CD4-positive, alpha-beta T cell (primary cell): ENCODE data around the gene PPP6C. TPM values are rescaled to one million over a fixed set of nuclear protein-coding genes. Genes with fewer than 3 reads are reported as not detected.

Experiments used
- ATAC-seq: fragments of 200-7000 bp; cut with Tn5 transposase; one replicate; pipeline ENCODE4 v1.10.0; 2022; ENCODE audit warnings: mild to moderate bottlenecking; ENCODE audit not compliant: poor library complexity
- CTCF ChIA-PET: fragments of 350-600 bp; sonication (Branson Sonifier 250); formaldehyde crosslinking; loops from one replicate; lab custom pipeline; 2021; ENCODE audit warnings: antibody characterized with exemption, inconsistent platforms; lab: Charles Lee
- POLR2A ChIA-PET: fragments of 350-600 bp; sonication (Branson Sonifier 250); formaldehyde crosslinking; loops from one replicate; lab custom pipeline; 2021; ENCODE audit warnings: antibody characterized with exemption, inconsistent platforms; lab: Charles Lee
- DNase-seq, 14 experiments: peaks; one replicate each; pipeline ENCODE4 v3.0.0-alpha.2; 2013 to 2020; ENCODE audit warnings: mixed read lengths in 2 of 14
- H3K27ac ChIP-seq, 2 donors: one replicate each; pipeline versions ENCODE4 v1.5.1 to v1.7.0; 2013; ENCODE audit warnings: low read length in 2 of 2, low read depth in 1 of 2, mild to moderate bottlenecking in 1 of 2
- H3K27me3 ChIP-seq, 2 experiments: 1 replicate in 1 of 2; 2 replicates in 1 of 2; pipeline versions ENCODE4 v1.6.1 to v1.7.0; 2013; ENCODE audit warnings: low read length in 2 of 2, control low read depth in 1 of 2, mild to moderate bottlenecking in 1 of 2, moderate library complexity in 1 of 2; ENCODE audit not compliant: insufficient read depth in 2 of 2, control insufficient read depth in 1 of 2
- H3K36me3 ChIP-seq: one replicate; pipeline ENCODE4 v1.6.1; 2013; ENCODE audit warnings: low read length, control low read depth; ENCODE audit not compliant: insufficient read depth
- H3K4me1 ChIP-seq: one replicate; pipeline ENCODE4 v1.6.1; 2013; ENCODE audit warnings: low read length, control low read depth; ENCODE audit not compliant: insufficient read depth
- H3K4me3 ChIP-seq: one replicate; pipeline ENCODE4 v1.5.1; 2013; ENCODE audit warnings: mild to moderate bottlenecking, low read length, moderate library complexity
- H3K9me3 ChIP-seq, 2 experiments: 1 replicate in 1 of 2; 2 replicates in 1 of 2; pipeline versions ENCODE4 v1.6.1 to v1.7.0; 2013; ENCODE audit warnings: low read length in 2 of 2, mild to moderate bottlenecking in 2 of 2, control low read depth in 1 of 2, moderate library complexity in 1 of 2; ENCODE audit not compliant: control insufficient read depth in 1 of 2, insufficient read depth in 1 of 2
- H3K27ac Mint-ChIP-seq: one replicate; pipeline ENCODE4 v1.8.0; 2020; ENCODE audit warnings: mixed read lengths
- H3K27me3 Mint-ChIP-seq: one replicate; pipeline ENCODE4 v1.8.0; 2021; ENCODE audit warnings: mixed read lengths
- H3K36me3 Mint-ChIP-seq: one replicate; pipeline ENCODE4 v1.8.0; 2021; ENCODE audit warnings: low read depth, mixed read lengths
- H3K4me1 Mint-ChIP-seq: one replicate; pipeline ENCODE4 v1.8.0; 2021; ENCODE audit warnings: low read depth, mixed read lengths
- H3K4me3 Mint-ChIP-seq: one replicate; pipeline ENCODE4 v1.8.0; 2020; ENCODE audit warnings: mild to moderate bottlenecking, mixed read lengths
- H3K9me3 Mint-ChIP-seq: one replicate; pipeline ENCODE4 v1.8.0; 2020; ENCODE audit warnings: mixed read lengths
- intact Hi-C, 2 experiments: fragments of 100-400 bp; cut with DNase I in 1 of 2; cut with micrococcal nuclease in 1 of 2; formaldehyde crosslinking; loops; one replicate each; pipeline versions ENCODE4 v1.15.1 to v1.9.0; 2023 to 2025; cut with DNase I, micrococcal nuclease
- total RNA-seq, 174 experiments: library from RNA in 2 of 174; stranded (reverse) in 2 of 174; gene quantifications; one replicate each; pipeline ENCODE4 v1.2.3 and lab custom pipeline; 2021 to 2026
- TF ChIP-seq, protein P1 (sequence below): fragments of 200-600 bp; IDR thresholded peaks from one replicate; pipeline ENCODE4 v1.8.0; 2022; ENCODE audit warnings: antibody characterized with exemption, mild to moderate bottlenecking

Gene PPP6C
- total RNA-seq, 2 experiments from 2014 or later, result 32.9 to 35.3 TPM

DNA sequence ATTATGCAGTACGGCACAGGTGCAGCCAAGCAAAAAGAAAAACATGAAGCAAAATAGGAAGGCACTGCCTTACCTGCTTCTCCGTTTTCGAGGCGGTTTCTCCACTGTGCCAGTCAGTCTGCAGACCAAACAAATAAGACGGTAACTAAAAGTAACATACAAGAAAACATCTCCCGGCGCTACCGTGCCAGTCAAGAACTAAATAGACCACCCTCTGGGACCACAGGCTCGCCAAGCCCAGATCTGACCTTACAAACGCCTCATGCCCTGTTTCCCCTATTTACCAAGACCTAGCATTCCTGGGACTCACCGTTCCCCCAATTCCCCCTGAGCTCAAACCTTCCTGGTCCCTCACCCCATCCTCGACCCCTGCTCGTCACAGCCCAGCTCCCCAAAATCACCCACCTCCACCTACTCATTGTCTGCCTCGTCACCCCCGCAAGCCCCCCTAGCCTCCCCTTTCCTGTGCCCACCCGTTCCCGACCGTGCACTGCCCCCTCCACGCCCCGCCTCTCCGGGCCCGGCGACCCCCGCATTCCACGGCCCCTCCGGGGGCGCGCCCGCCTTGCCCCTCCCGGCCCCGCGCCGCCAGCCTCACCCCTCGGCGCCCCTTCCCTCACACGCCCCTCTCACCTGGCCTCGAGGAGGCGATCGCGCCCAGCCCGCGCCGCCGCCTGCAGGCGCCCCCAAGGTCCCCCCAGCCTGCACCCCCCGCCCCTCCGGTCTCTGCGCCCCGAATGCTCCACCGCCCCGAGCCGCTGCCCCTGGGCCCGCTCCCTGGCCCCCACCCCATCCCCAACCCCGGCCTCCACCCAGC is 46.8 kb downstream of the PPP6C start:
- POLR2A ChIA-PET, result interaction anchor here (0.7 to 2.5 kb wide), 10 partner anchors 12 to 281 kb away, joined by 3 to 14 read pairs (median 4); partner anchors contain the start of genes ARPC5L, HSPA5 and RPL35
- H3K27ac ChIP-seq, result no peak overlapping the region

DNA sequence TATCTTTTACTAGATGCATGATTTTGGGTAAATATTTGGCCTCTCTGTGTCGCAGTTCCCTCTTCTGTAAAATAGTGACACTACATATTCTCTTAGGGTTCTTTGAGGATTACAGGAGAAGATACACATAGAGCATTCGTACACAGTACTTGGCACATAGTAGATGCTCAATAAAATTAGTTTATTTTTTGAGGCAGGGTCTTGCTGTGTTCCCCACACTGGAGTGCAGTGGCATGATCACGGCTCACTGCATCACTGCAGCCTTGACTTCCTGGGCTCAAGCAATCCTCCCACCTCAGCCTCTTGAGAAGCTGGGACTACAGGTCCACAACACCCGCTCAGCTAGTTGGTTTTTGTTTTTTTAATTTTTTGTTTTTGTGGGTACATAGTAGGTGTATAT is 47.9 kb downstream of the PPP6C start:
- no peaks in the 10 kb centered on the region for H3K9me3 Mint-ChIP-seq
- Histone ChIP-seq H3K4me1 (peaks cover 21% of the 10 kb centered on the region), H3K36me3 (peaks cover 8% of the 10 kb centered on the region), H3K27me3 (no peaks in the 10 kb centered on the region), H3K4me3 (no peak overlapping the region), H3K27ac (no peak overlapping the region), H3K9me3 (no peaks in the 10 kb centered on the region)
- intact Hi-C loops, result loop anchor here (2.0 to 10.0 kb wide), 3 partner anchors 107 to 371 kb away; partner anchors contain the start of genes ARPC5L (in 1 of the 2), NR6A1 (in 1 of the 2) and RPL35 (in 1 of the 2)
- peaks cover 19% of the 10 kb centered on the region for H3K36me3 Mint-ChIP-seq
- ChIA-PET POLR2A (interaction anchor here (0.6 to 2.1 kb wide), 4 partner anchors 14 to 200 kb away, joined by 3 to 9 read pairs (median 3); partner anchors contain the start of gene GOLGA1), CTCF (no interaction called here)
- TF ChIP-seq, protein P1, sequence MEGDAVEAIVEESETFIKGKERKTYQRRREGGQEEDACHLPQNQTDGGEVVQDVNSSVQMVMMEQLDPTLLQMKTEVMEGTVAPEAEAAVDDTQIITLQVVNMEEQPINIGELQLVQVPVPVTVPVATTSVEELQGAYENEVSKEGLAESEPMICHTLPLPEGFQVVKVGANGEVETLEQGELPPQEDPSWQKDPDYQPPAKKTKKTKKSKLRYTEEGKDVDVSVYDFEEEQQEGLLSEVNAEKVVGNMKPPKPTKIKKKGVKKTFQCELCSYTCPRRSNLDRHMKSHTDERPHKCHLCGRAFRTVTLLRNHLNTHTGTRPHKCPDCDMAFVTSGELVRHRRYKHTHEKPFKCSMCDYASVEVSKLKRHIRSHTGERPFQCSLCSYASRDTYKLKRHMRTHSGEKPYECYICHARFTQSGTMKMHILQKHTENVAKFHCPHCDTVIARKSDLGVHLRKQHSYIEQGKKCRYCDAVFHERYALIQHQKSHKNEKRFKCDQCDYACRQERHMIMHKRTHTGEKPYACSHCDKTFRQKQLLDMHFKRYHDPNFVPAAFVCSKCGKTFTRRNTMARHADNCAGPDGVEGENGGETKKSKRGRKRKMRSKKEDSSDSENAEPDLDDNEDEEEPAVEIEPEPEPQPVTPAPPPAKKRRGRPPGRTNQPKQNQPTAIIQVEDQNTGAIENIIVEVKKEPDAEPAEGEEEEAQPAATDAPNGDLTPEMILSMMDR, result no peak
- peaks cover 43% of the 10 kb centered on the region for H3K4me1 Mint-ChIP-seq
- no peak for DNase-seq
- H3K4me3 Mint-ChIP-seq, result peak overlapping the region; percentile 93
- H3K27me3 Mint-ChIP-seq, result no peaks in the 10 kb centered on the region
- no peak for ATAC-seq
- peak overlapping the region; percentile 74 for H3K27ac Mint-ChIP-seq

More for the DNA sequence above, 46.8 kb downstream of the PPP6C start:
- Histone ChIP-seq H3K9me3 (no peaks in the 10 kb centered on the region), H3K27me3 (no peaks in the 10 kb centered on the region), H3K4me3 (peak overlapping the region; percentile 54), H3K4me1 (peaks cover 21% of the 10 kb centered on the region), H3K36me3 (peaks cover 8% of the 10 kb centered on the region)
- Mint-ChIP-seq H3K27me3 (no peaks in the 10 kb centered on the region), H3K4me3 (peak overlapping the region; percentile 93), H3K36me3 (peaks cover 19% of the 10 kb centered on the region), H3K27ac (peak overlapping the region; percentile 74), H3K9me3 (no peaks in the 10 kb centered on the region), H3K4me1 (peaks cover 38% of the 10 kb centered on the region)
- intact Hi-C loops, result loop anchor here (1.0 to 10.0 kb wide), 9 partner anchors 16 to 372 kb away; partner anchors contain the start of genes GOLGA1 (in 2 of the 2), ARPC5L (in 1 of the 2), NR6A1 (in 1 of the 2) and PPP6C (in 1 of the 2)
- DNase-seq, result peak in 8 of 14 experiments; percentile 4 to 39 (median 15)
- CTCF ChIA-PET, result interaction anchor here (0.7 to 2.0 kb wide), 8 partner anchors 12 to 216 kb away, joined by 3 to 11 read pairs (median 4); no protein-coding TSS in a partner anchor
- ATAC-seq, result peak; percentile 11
- TF ChIP-seq, protein P1, result no peak

DNA sequence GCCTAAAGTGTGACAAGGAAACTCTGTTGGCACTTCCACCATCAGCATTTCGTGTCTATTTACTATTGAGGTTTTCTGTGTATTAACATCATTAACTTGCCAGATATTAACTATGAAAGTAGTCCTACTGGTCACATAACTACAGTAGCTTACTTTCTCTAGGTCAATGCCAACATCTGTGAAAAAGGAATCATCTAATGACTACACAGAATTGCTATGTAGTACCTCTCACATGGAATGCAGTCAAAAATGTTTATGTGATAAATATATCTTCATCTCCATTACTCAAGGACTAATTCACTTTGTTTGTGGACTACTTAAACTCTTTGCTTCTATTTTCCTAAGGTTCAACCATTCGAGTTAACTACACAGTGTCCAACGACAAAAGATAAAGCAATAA is 48.4 kb downstream of the PPP6C start:
- Histone ChIP-seq H3K4me3 (no peak overlapping the region), H3K36me3 (peaks cover 8% of the 10 kb centered on the region), H3K27ac (no peak overlapping the region), H3K9me3 (no peaks in the 10 kb centered on the region), H3K27me3 (no peaks in the 10 kb centered on the region), H3K4me1 (peaks cover 21% of the 10 kb centered on the region)
- H3K4me1 Mint-ChIP-seq, result peaks cover 40% of the 10 kb centered on the region
- no peaks in the 10 kb centered on the region for H3K27me3 Mint-ChIP-seq
- peak overlapping the region; percentile 93 for H3K4me3 Mint-ChIP-seq
- no peak overlapping the region for H3K27ac Mint-ChIP-seq
- H3K36me3 Mint-ChIP-seq, result peaks cover 19% of the 10 kb centered on the region
- TF ChIP-seq, protein P1, result no peak
- ATAC-seq (no peak), DNase-seq (no peak)
- intact Hi-C loops, result loop anchor here in 1 of 2 experiments (5.0 to 10.0 kb wide), 2 partner anchors 106 to 279 kb away; partner anchors contain the start of genes ARPC5L and RPL35
- H3K9me3 Mint-ChIP-seq, result no peaks in the 10 kb centered on the region
- CTCF ChIA-PET, result no interaction called here
- POLR2A ChIA-PET, result interaction anchor here (0.6 to 1.2 kb wide), 3 partner anchors 13 to 200 kb away, joined by 3 read pairs; partner anchors contain the start of gene GOLGA1
